PC-3 (cell line): Measurements from ENCODE around the gene STX8.

Source experiments
- EZH2 ChIP-seq: fragments of 300-600 bp; sonication (generic); IDR thresholded peaks from one replicate; pipeline ENCODE4 v1.6.1; 2017; ENCODE audit warnings: antibody characterized with exemption, mild to moderate bottlenecking, low read length; ENCODE audit not compliant: unreplicated experiment
- EZH2phosphoT487 ChIP-seq: fragments of 300-600 bp; sonication (generic); IDR thresholded peaks from 2 replicates; pipeline ENCODE4 v1.6.1; 2018; ENCODE audit warnings: mild to moderate bottlenecking, antibody characterized with exemption, low read length, borderline replicate concordance
- TF ChIP-seq, protein P1 (sequence below): fragments of 300-600 bp; sonication (generic); conservative IDR thresholded peaks from 2 replicates; pipeline ENCODE4 v1.5.1; 2017; ENCODE audit warnings: antibody characterized with exemption, low read depth, mild to moderate bottlenecking, low read length

DNA sequence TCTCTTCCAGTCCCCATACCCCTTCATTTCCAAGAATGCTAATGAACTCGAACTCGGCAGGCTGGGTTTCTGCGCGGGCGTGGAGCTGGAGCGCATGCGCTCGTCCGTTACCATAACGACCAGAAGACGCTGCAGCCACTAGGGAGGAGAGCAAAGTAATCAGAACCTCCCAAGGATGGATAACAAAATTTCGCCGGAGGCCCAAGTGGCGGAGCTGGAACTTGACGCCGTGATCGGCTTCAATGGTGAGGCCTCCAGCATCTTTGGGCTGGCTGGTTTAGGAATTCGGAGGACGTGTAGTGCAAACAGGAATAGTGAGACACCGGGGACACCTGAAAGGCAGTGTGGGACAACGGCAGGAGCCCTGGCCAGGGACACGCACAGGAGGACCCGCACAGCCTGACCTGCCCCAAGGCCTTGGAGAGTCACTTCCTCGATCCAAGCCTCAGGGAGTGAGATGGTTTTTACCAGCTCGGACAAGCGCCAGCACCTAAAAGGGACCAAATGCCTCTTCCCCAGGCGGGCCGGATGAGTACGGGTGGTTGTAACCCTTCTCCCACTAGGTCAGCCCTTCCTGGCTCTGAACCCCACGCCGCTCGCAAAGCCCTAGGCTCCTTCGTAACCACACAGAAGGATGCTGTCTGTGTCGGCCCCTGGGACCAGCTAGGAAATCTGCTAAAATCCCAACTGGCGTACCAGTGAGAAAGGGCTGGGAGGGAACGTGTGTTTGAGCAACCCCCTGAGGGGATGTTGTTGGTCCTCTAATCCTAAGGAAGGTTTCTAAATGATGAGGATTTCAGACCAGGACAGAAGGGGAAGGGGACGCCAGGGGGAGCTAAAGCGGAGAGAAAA, 1.1 kb upstream of the STX8 start, which contains the start of gene CFAP52:
- TF ChIP-seq, protein P1, sequence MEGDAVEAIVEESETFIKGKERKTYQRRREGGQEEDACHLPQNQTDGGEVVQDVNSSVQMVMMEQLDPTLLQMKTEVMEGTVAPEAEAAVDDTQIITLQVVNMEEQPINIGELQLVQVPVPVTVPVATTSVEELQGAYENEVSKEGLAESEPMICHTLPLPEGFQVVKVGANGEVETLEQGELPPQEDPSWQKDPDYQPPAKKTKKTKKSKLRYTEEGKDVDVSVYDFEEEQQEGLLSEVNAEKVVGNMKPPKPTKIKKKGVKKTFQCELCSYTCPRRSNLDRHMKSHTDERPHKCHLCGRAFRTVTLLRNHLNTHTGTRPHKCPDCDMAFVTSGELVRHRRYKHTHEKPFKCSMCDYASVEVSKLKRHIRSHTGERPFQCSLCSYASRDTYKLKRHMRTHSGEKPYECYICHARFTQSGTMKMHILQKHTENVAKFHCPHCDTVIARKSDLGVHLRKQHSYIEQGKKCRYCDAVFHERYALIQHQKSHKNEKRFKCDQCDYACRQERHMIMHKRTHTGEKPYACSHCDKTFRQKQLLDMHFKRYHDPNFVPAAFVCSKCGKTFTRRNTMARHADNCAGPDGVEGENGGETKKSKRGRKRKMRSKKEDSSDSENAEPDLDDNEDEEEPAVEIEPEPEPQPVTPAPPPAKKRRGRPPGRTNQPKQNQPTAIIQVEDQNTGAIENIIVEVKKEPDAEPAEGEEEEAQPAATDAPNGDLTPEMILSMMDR, result peak; percentile 74
- TF ChIP-seq EZH2phosphoT487 (no peak), EZH2 (no peak)
